ENCODE results near the gene TROAP. TPM values are rescaled to one million over a fixed set of nuclear protein-coding genes. Genes with fewer than 3 reads are reported as not detected.

TROAP gene
- total and polyA plus RNA-seq, 4 donors = 0.97 to 17.5 (median 2.0) TPM; not detected in 1

DNA sequence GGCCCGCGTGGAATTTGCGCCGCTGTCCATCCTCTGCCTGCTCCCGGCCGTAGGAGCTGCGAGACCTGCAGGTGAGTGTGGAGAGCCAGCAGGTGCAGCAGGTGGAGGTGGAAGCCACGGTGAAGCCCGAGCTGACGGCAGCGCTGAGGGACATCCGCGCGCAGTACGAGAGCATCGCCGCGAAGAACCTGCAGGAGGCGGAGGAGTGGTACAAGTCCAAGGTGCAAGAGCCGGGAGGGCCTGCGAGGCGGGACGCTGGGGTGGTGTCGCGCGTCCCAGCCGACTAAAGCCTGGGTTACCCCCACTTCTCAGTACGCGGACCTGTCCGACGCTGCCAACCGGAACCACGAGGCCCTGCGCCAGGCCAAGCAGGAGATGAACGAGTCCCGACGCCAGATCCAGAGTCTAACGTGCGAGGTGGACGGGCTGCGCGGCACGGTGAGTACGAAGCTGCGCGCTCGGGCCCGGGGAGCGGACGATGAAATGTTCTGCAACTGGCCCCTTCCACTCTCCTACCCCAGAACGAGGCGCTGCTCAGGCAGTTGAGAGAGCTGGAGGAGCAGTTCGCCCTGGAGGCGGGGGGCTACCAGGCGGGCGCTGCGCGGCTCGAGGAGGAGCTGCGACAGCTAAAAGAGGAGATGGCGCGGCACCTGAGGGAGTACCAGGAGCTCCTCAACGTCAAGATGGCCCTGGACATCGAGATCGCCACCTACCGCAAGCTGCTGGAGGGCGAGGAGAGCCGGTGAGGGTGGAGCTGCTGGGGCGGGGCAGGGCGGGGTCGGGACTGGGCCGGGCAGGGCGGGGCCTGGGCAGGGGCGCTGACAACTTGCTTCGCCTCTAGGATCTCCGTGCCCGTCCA lies 26.0 kb upstream of the TROAP start:
- Histone ChIP-seq H3K4me3 (ENCODE audit: low read depth in 1 of 3, low read length in 3 of 3) (no peak overlapping the region), H3K4me1 (ENCODE audit: control insufficient read depth in 4 of 4, insufficient read depth in 4 of 4, low read length in 3 of 4) (peaks cover 0 to 14% (median 7%) of the 10 kb centered on the region in 4 donors), H3K36me3 (ENCODE audit: control insufficient read depth in 4 of 4, insufficient read depth in 3 of 4, low read depth in 1 of 4, low read length in 3 of 4) (no peaks in the 10 kb centered on the region), H3K9me3 (ENCODE audit: control insufficient read depth in 4 of 4, low read length in 3 of 4) (no peaks in the 10 kb centered on the region), H3K27ac (ENCODE audit: low read depth in 1 of 2, low read length in 2 of 2) (no peak overlapping the region), H3K9ac (ENCODE audit: low read depth in 1 of 2, low read length in 2 of 2) (no peak overlapping the region), H3K27me3 (ENCODE audit: control insufficient read depth in 4 of 4, insufficient read depth in 4 of 4, low read length in 3 of 4) (peaks cover 7 to 13% (median 11%) of the 10 kb centered on the region in 4 donors)
- WGBS = 6% methylated on average over 77 of the region's 77 CpGs
- DNase-seq (ENCODE audit: low spot score) = no peak
- TF ChIP-seq FOXA2 (IDR thresholded peaks at IDR 0.05) = no peak
- no peak for TF ChIP-seq TAF1 (conservative IDR thresholded peaks at IDR 0.05)
- no peak for TF ChIP-seq GABPA (IDR thresholded peaks at IDR 0.05 in 1 of 2, conservative IDR thresholded peaks at IDR 0.05 in 1 of 2)
- TF ChIP-seq HNF4A (conservative IDR thresholded peaks at IDR 0.05) = no peak
- TF ChIP-seq FOXA1 (IDR thresholded peaks at IDR 0.05) = no peak
- TF ChIP-seq EGR1 (IDR thresholded peaks at IDR 0.05; ENCODE audit: low read depth in 2 of 2) = no peak
- TF ChIP-seq ZBTB33 (IDR thresholded peaks at IDR 0.05) = no peak
- TF ChIP-seq CTCF (IDR thresholded peaks at IDR 0.05; ENCODE audit: low read depth, low read length, missing input control) = no peak
- TF ChIP-seq, protein P1, sequence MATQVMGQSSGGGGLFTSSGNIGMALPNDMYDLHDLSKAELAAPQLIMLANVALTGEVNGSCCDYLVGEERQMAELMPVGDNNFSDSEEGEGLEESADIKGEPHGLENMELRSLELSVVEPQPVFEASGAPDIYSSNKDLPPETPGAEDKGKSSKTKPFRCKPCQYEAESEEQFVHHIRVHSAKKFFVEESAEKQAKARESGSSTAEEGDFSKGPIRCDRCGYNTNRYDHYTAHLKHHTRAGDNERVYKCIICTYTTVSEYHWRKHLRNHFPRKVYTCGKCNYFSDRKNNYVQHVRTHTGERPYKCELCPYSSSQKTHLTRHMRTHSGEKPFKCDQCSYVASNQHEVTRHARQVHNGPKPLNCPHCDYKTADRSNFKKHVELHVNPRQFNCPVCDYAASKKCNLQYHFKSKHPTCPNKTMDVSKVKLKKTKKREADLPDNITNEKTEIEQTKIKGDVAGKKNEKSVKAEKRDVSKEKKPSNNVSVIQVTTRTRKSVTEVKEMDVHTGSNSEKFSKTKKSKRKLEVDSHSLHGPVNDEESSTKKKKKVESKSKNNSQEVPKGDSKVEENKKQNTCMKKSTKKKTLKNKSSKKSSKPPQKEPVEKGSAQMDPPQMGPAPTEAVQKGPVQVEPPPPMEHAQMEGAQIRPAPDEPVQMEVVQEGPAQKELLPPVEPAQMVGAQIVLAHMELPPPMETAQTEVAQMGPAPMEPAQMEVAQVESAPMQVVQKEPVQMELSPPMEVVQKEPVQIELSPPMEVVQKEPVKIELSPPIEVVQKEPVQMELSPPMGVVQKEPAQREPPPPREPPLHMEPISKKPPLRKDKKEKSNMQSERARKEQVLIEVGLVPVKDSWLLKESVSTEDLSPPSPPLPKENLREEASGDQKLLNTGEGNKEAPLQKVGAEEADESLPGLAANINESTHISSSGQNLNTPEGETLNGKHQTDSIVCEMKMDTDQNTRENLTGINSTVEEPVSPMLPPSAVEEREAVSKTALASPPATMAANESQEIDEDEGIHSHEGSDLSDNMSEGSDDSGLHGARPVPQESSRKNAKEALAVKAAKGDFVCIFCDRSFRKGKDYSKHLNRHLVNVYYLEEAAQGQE (IDR thresholded peaks at IDR 0.05) = no peak
- TF ChIP-seq, protein P2, sequence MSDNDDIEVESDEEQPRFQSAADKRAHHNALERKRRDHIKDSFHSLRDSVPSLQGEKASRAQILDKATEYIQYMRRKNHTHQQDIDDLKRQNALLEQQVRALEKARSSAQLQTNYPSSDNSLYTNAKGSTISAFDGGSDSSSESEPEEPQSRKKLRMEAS (IDR thresholded peaks at IDR 0.05) = no peak
- TF ChIP-seq RXRA (IDR thresholded peaks at IDR 0.05) = no peak
- TF ChIP-seq RAD21 (IDR thresholded peaks at IDR 0.05) = no peak
- TF ChIP-seq NR2F2 (IDR thresholded peaks at IDR 0.05) = no peak
- TF ChIP-seq HNF4G (IDR thresholded peaks at IDR 0.05) = no peak
- TF ChIP-seq YY1 (IDR thresholded peaks at IDR 0.05) = no peak
- no peak for TF ChIP-seq SP1 (IDR thresholded peaks at IDR 0.05)
- TF ChIP-seq JUND (IDR thresholded peaks at IDR 0.05) = no peak

All from liver (tissue), 9 donors.